DOHH2 (cell line): ENCODE results near the gene CREBBP.

ENCODE experiments used
- CTCF ChIP-seq: fragments of 200-600 bp; sonication (generic); IDR thresholded peaks from one replicate; pipeline ENCODE4 v1.5.1; 2014; ENCODE audit warnings: antibody characterized with exemption, mild to moderate bottlenecking, low read depth, low read length; ENCODE audit not compliant: poor library complexity, severe bottlenecking
- EZH2phosphoT487 ChIP-seq: fragments of 200-600 bp; sonication (generic); IDR thresholded peaks from 2 replicates; pipeline ENCODE4 v1.6.1; 2017; ENCODE audit warnings: borderline replicate concordance, mild to moderate bottlenecking, antibody characterized with exemption, low read length, moderate library complexity, mixed read lengths

- TF ChIP-seq CTCF: no peak
- TF ChIP-seq EZH2phosphoT487: no peak
These were observed 49.8 kb downstream of the CREBBP start for GRCh38 chr16:3830625-3831254.
